Esophagus muscularis mucosa (tissue), 4 donors: Measurements from ENCODE around the gene BRD3OS. TPM values are rescaled to one million over a fixed set of nuclear protein-coding genes. Genes with fewer than 3 reads are reported as not detected.
A peak's percentile ranks its signal among the peaks of the same experiment; 100 is the strongest.

Source experiments
- DNase-seq: peaks from one replicate; pipeline ENCODE4 v3.0.0-alpha.2; 2017; ENCODE audit errors: extremely low spot score
- H3K27ac ChIP-seq, 4 donors: fragments of 200-600 bp; sonication (generic); replicated peaks in 1 of 4; 1 replicate in 3 of 4; 2 replicates in 1 of 4; pipeline ENCODE4 v1.5.1; 2016 to 2019; ENCODE audit warnings: mild to moderate bottlenecking in 1 of 4
- H3K27me3 ChIP-seq, 4 donors: fragments of 200-600 bp; sonication (generic); one replicate each; pipeline versions ENCODE4 v1.5.1 to v1.6.0; 2016 to 2019
- H3K36me3 ChIP-seq, 4 donors: fragments of 200-600 bp; sonication (generic); one replicate each; pipeline ENCODE4 v1.5.1; 2016 to 2019
- H3K4me1 ChIP-seq, 4 donors: fragments of 200-600 bp; sonication (generic); one replicate each; pipeline ENCODE4 v1.5.1; 2016 to 2019
- H3K4me3 ChIP-seq, 4 donors: fragments of 200-600 bp; sonication (generic); 1 replicate in 2 of 4; 2 replicates in 2 of 4; pipeline ENCODE4 v1.5.1; 2016 to 2019; ENCODE audit warnings: mild to moderate bottlenecking in 4 of 4, moderate library complexity in 1 of 4
- H3K9me3 ChIP-seq, 4 donors: fragments of 200-600 bp; sonication (generic); 1 replicate in 3 of 4; 2 replicates in 1 of 4; pipeline ENCODE4 v1.5.1; 2016 to 2019
- CTCF ChIP-seq, 3 experiments: fragments of 200-600 bp in 2 of 3; fragments of 450-650 bp in 1 of 3; sonication (generic) in 2 of 3; IDR thresholded peaks; one replicate each; pipeline ENCODE4 v1.5.1; 2017 to 2019; ENCODE audit warnings: antibody characterized with exemption in 3 of 3, mild to moderate bottlenecking in 2 of 3, moderate library complexity in 1 of 3
- EP300 ChIP-seq: sonication (generic); formaldehyde crosslinking; IDR thresholded peaks from one replicate; pipeline ENCODE4 v1.6.1; 2017; ENCODE audit warnings: antibody characterized with exemption
- POLR2A ChIP-seq: fragments of 450-650 bp; IDR thresholded peaks from one replicate; pipeline ENCODE4 v1.6.1; 2017; ENCODE audit warnings: antibody characterized with exemption, moderate library complexity, mild to moderate bottlenecking, low read depth
- POLR2AphosphoS5 ChIP-seq, 2 donors: sonication (generic); formaldehyde crosslinking; IDR thresholded peaks; one replicate each; pipeline ENCODE4 v1.6.1; 2017; ENCODE audit warnings: antibody characterized with exemption in 2 of 2
- WGBS: methylation state at CpG from one replicate; pipeline ENCODE4 v1.1.5; 2018; 5-methylcytosine and 5-hydroxymethylcytosine counted together
- intact Hi-C: fragments of 100-400 bp; cut with DNase I; formaldehyde crosslinking; loops from one replicate; pipeline ENCODE4 v1.15.1; 2023
- total RNA-seq, 4 donors: library from RNA; depleted of rRNA; stranded (reverse); fragments of >200 nt; gene quantifications; one replicate each; pipeline versions ENCODE4 v1.1.0 to v1.2.1, GENCODE V29; 2016

The BRD3OS gene
- total RNA-seq, 4 donors from 2014 or later = 13.4 to 33.4 (median 21.7) TPM

GRCh38 chr9:133979921-133980863 is 45.1 kb upstream of the BRD3OS start:
- DNase-seq = no peak
- TF ChIP-seq CTCF (IDR thresholded peaks at IDR 0.05) (no peak), POLR2A (no peak), POLR2AphosphoS5 (IDR thresholded peaks at IDR 0.05) (no peak), EP300 (no peak)
- H3K27me3 ChIP-seq = no peaks in the 10 kb centered on the region
- peaks cover 21 to 32% (median 24%) of the 10 kb centered on the region in 4 donors for H3K4me1 ChIP-seq
- H3K9me3 ChIP-seq = no peaks in the 10 kb centered on the region
- intact Hi-C loops = no loop called here
- H3K4me3 ChIP-seq = peak overlapping the region in 2 of 4 donors; percentile 31 to 46
- peak overlapping the region in 2 of 4 donors; percentile 40 to 57 for H3K27ac ChIP-seq
- 94% methylated on average over 10 of the region's 22 CpGs for WGBS
- H3K36me3 ChIP-seq = no peaks in the 10 kb centered on the region

- TF ChIP-seq POLR2A (no peak), EP300 (no peak), POLR2AphosphoS5 (IDR thresholded peaks at IDR 0.05) (no peak), CTCF (IDR thresholded peaks at IDR 0.05) (no peak)
- Histone ChIP-seq H3K27ac (no peak overlapping the region), H3K27me3 (no peaks in the 10 kb centered on the region), H3K36me3 (no peaks in the 10 kb centered on the region), H3K4me3 (no peak overlapping the region), H3K9me3 (no peaks in the 10 kb centered on the region), H3K4me1 (peaks cover 21 to 32% (median 24%) of the 10 kb centered on the region in 4 donors)
- intact Hi-C loops = no loop called here
- WGBS = 92% methylated on average over 14 of the region's 25 CpGs
- DNase-seq = no peak
Observed at GRCh38 chr9:133980864-133981588, 44.3 kb upstream of the BRD3OS start.

GRCh38 chr9:133981589-133981957 is 43.7 kb upstream of the BRD3OS start:
- H3K27me3 ChIP-seq = no peaks in the 10 kb centered on the region
- H3K4me3 ChIP-seq = no peak overlapping the region
- no peak for TF ChIP-seq EP300
- no peak for TF ChIP-seq CTCF (IDR thresholded peaks at IDR 0.05)
- no peak for TF ChIP-seq POLR2A
- TF ChIP-seq POLR2AphosphoS5 (IDR thresholded peaks at IDR 0.05) = no peak
- intact Hi-C loops = no loop called here
- H3K36me3 ChIP-seq = no peaks in the 10 kb centered on the region
- no peak overlapping the region for H3K27ac ChIP-seq
- 83% methylated on average over 7 of the region's 14 CpGs for WGBS
- H3K4me1 ChIP-seq = peaks cover 21 to 32% (median 24%) of the 10 kb centered on the region in 4 donors
- H3K9me3 ChIP-seq = no peaks in the 10 kb centered on the region
- no peak for DNase-seq

- intact Hi-C loops = no loop called here
- Histone ChIP-seq H3K9me3 (no peaks in the 10 kb centered on the region), H3K36me3 (no peaks in the 10 kb centered on the region), H3K27ac (no peak overlapping the region), H3K27me3 (no peaks in the 10 kb centered on the region), H3K4me1 (peaks cover 21 to 32% (median 24%) of the 10 kb centered on the region in 4 donors), H3K4me3 (no peak overlapping the region)
- TF ChIP-seq POLR2AphosphoS5 (IDR thresholded peaks at IDR 0.05) = no peak
- DNase-seq = no peak
- 93% methylated on average over 12 of the region's 28 CpGs for WGBS
Observed at GRCh38 chr9:133981958-133982681, 43.2 kb upstream of the BRD3OS start.
